Measurements from ENCODE around the gene LGR4. TPM values are rescaled to one million over a fixed set of nuclear protein-coding genes. Genes with fewer than 3 reads are reported as not detected.

LGR4 gene
- polyA plus RNA-seq, 1 experiment, result 7.6 TPM

DNA sequence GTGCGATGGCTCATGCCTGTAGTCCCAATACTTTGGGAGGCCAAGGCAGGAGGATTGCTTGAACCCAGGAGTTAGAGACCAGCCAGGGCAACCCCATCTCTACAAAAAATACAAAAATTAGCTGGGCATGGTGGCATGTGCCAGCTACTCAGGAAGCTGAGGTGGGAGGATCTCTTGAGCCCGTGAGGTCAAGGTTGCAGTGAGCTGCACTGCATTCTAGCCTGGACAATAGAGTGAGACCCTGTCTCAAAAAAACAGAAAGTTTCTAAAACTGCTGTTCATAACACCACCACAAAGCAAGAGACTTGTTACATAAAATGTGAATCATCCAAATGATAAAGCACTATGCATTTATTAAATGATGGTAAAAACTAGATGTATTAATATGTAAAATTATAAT, 69.4 kb downstream of the LGR4 start:
- CTCF ChIA-PET, result no interaction called here
- POLR2A ChIA-PET, result no interaction called here

DNA sequence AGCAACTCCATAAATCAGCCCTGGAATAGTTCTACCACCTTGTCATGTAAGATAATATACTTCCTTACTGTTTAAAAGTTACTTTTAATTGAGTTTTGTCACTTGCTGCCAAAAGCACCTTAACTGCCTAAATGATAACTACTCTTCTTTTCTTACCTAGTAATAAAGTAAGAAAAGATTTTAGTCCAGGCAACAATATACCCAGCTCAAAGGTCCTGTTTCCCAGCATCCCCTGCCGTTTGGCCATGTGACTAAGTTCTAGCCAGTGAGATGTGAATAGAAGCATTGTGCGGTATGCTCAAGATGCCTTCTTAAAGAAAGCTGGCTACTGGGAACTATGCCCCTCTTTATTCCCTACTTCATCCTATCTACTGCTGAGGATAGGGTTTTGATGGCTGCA, 70.1 kb downstream of the LGR4 start:
- TF ChIP-seq, protein P1, sequence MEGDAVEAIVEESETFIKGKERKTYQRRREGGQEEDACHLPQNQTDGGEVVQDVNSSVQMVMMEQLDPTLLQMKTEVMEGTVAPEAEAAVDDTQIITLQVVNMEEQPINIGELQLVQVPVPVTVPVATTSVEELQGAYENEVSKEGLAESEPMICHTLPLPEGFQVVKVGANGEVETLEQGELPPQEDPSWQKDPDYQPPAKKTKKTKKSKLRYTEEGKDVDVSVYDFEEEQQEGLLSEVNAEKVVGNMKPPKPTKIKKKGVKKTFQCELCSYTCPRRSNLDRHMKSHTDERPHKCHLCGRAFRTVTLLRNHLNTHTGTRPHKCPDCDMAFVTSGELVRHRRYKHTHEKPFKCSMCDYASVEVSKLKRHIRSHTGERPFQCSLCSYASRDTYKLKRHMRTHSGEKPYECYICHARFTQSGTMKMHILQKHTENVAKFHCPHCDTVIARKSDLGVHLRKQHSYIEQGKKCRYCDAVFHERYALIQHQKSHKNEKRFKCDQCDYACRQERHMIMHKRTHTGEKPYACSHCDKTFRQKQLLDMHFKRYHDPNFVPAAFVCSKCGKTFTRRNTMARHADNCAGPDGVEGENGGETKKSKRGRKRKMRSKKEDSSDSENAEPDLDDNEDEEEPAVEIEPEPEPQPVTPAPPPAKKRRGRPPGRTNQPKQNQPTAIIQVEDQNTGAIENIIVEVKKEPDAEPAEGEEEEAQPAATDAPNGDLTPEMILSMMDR (IDR thresholded peaks at IDR 0.05; ENCODE audit: insufficient read depth, low read depth, low read length), result no peak
- CTCF ChIA-PET, result no interaction called here
- Histone ChIP-seq H3K4me3 (ENCODE audit: low read depth, low read length) (no peak overlapping the region), H3K27me3 (ENCODE audit: control insufficient read depth, insufficient read depth, low read length) (no peaks in the 10 kb centered on the region), H3K36me3 (ENCODE audit: control insufficient read depth, insufficient read depth, low read length) (no peaks in the 10 kb centered on the region)
- no peak for DNase-seq (ENCODE audit: low read depth)
- POLR2A ChIA-PET, result no interaction called here

More for the DNA sequence above, 69.4 kb downstream of the LGR4 start:
- TF ChIP-seq, protein P1 (IDR thresholded peaks at IDR 0.05; ENCODE audit: insufficient read depth, low read depth, low read length), result no peak
- no peak for DNase-seq (ENCODE audit: low read depth)
- Histone ChIP-seq H3K36me3 (ENCODE audit: control insufficient read depth, insufficient read depth, low read length) (no peaks in the 10 kb centered on the region), H3K4me3 (ENCODE audit: low read depth, low read length) (no peak overlapping the region), H3K27me3 (ENCODE audit: control insufficient read depth, insufficient read depth, low read length) (no peaks in the 10 kb centered on the region)

DNA sequence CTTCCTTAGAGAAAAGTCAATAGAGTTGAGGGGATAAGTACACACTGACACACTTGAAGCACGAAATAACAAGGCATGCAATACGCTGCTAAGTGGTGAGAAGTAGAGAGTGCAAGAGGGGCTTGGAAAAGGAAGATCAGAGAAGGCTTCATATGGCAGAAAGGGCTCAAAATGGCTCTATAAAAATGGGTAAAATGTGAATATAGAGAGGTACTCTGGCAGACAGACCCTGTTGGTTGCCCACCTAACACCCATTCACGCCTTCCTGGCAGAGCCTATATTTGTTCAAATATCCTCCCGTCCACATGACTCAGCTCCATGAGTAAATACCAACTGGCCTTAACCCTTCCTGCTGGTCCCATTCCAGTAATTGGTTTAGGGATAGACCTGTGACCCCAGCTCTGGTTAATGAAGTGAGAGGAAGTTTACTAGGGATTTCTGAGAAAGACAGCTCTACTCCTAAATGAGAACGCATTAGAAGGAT, 70.7 kb downstream of the LGR4 start:
- no peak for DNase-seq (ENCODE audit: low read depth)
- no peak overlapping the region for H3K4me3 ChIP-seq (ENCODE audit: low read depth, low read length)
- H3K36me3 ChIP-seq (ENCODE audit: control insufficient read depth, insufficient read depth, low read length), result no peaks in the 10 kb centered on the region
- TF ChIP-seq, protein P1 (IDR thresholded peaks at IDR 0.05; ENCODE audit: insufficient read depth, low read depth, low read length), result no peak
- ChIA-PET CTCF (interaction anchor here (0.6 kb wide), 2 partner anchors 150 to 1770 kb away, joined by 3 read pairs; no protein-coding TSS in a partner anchor), POLR2A (no interaction called here)
- no peaks in the 10 kb centered on the region for H3K27me3 ChIP-seq (ENCODE audit: control insufficient read depth, insufficient read depth, low read length)

DNA sequence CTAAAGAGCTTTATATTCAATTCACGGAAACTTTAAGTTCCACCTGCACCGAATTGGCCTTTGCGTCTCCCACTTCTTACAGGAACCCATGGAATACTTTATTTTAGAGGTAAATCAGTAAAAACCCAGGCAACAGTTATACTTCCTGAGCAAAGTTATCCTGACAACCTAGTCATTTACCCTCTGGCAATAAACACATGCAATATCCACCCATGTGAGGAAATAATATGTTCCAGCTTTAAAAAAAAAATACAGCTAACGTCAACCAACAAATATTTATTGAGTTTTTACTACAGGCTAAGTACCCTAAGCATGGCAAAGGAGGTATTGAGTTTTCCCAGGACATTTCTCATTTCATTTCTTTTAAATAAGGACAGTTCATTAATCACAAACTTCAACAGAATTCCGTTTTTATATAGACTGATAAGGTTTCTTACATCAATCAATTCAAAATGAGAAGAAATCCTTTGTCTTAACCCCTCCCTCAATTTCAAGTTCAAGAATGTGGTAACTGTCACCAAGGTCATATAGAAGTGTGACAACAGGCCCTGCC, 71.2 kb downstream of the LGR4 start:
- Histone ChIP-seq H3K36me3 (ENCODE audit: control insufficient read depth, insufficient read depth, low read length) (no peaks in the 10 kb centered on the region), H3K27me3 (ENCODE audit: control insufficient read depth, insufficient read depth, low read length) (no peaks in the 10 kb centered on the region), H3K4me3 (ENCODE audit: low read depth, low read length) (no peak overlapping the region)
- peak; percentile 66 for DNase-seq (ENCODE audit: low read depth)
- CTCF ChIA-PET, result interaction anchor here (0.6 kb wide), 2 partner anchors 150 to 1770 kb away, joined by 3 read pairs; no protein-coding TSS in a partner anchor
- TF ChIP-seq, protein P1 (IDR thresholded peaks at IDR 0.05; ENCODE audit: insufficient read depth, low read depth, low read length), result no peak
- POLR2A ChIA-PET, result no interaction called here

DNA sequence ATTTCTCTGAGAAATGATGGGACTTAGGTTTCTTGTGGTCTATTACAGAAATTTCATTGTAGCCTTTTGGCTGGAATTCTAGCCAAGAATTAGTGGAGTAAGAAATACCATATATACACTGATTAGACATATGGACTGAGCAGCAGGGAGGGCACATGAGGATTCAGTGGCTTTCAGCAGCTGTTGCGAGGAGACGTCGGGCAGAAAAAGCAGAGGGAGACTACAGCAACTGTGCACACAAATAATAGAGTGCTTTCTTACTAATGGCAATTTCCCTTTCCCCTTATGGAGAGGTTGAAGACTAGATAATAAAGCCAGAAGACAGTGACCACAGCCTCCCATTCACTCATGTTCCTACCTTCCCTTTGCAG, 74.2 kb downstream of the LGR4 start:
- no peak for DNase-seq (ENCODE audit: low read depth)
- no peaks in the 10 kb centered on the region for H3K27me3 ChIP-seq (ENCODE audit: control insufficient read depth, insufficient read depth, low read length)
- POLR2A ChIA-PET, result no interaction called here
- H3K4me3 ChIP-seq (ENCODE audit: low read depth, low read length), result no peak overlapping the region
- CTCF ChIA-PET, result no interaction called here
- H3K36me3 ChIP-seq (ENCODE audit: control insufficient read depth, insufficient read depth, low read length), result no peaks in the 10 kb centered on the region
- TF ChIP-seq, protein P1 (IDR thresholded peaks at IDR 0.05; ENCODE audit: insufficient read depth, low read depth, low read length), result no peak
